Left lung (tissue), 10 donors: Measurements from ENCODE around the gene DNAJB6. TPM values are rescaled to one million over a fixed set of nuclear protein-coding genes. Genes with fewer than 3 reads are reported as not detected.

Experiments
- ATAC-seq: fragments of 200-7000 bp; cut with Tn5 transposase; one replicate; pipeline ENCODE4 v1.9.1; 2020; ENCODE audit warnings: moderate library complexity
- DNase-seq, 4 donors: peaks; one replicate each; pipeline ENCODE4 v3.0.0-alpha.2; 2013 to 2020
- H3K27ac ChIP-seq, 2 donors: fragments of 200-600 bp; sonication (generic) in 1 of 2; one replicate each; pipeline versions ENCODE4 v1.5.0 to v1.8.0; 2020 to 2021
- H3K27me3 ChIP-seq, 2 donors: fragments of 200-600 bp; sonication (generic) in 1 of 2; one replicate each; pipeline versions ENCODE4 v1.5.0 to v1.8.0; 2020 to 2021
- H3K36me3 ChIP-seq, 2 donors: fragments of 200-600 bp; sonication (generic) in 1 of 2; one replicate each; pipeline versions ENCODE4 v1.5.0 to v1.8.0; 2020 to 2021
- H3K4me1 ChIP-seq, 2 donors: fragments of 200-600 bp; one replicate each; pipeline ENCODE4 v1.8.0; 2021
- H3K4me3 ChIP-seq, 2 donors: fragments of 200-600 bp; sonication (generic) in 1 of 2; one replicate each; pipeline versions ENCODE4 v1.5.0 to v1.8.0; 2020 to 2021; ENCODE audit warnings: mild to moderate bottlenecking in 1 of 2
- H3K9me3 ChIP-seq, 2 donors: fragments of 200-600 bp; sonication (generic) in 1 of 2; one replicate each; pipeline versions ENCODE4 v1.5.0 to v1.8.0; 2020 to 2021
- CTCF ChIP-seq, 2 donors: fragments of 200-600 bp; sonication (generic) in 1 of 2; IDR thresholded peaks; one replicate each; pipeline versions ENCODE4 v1.5.0 to v1.8.0; 2021; ENCODE audit warnings: antibody characterized with exemption in 2 of 2
- intact Hi-C, 2 donors: fragments of 100-400 bp; cut with DNase I; formaldehyde crosslinking; loops; one replicate each; pipeline versions ENCODE4 v1.11.2 to v1.14.2; 2022
- polyA plus RNA-seq, 6 donors: library from polyadenylated mRNA; unstranded; fragments of 120-200 nt; gene quantifications; one replicate each; pipeline ENCODE4 v1.2.1, GENCODE V29; 2013; ENCODE audit not compliant: insufficient read length in 6 of 6
- total RNA-seq, 2 donors: library from RNA; stranded (reverse); fragmentation: NEBNext Ultra II Directional; extraction: Animal tissue kit (Norgen Biotek cat#: 25700); gene quantifications; one replicate each; pipeline ENCODE4 v1.2.1, GENCODE V29; 2021
- donor health status: DM: no; HTN: yes; CAD: no.
- donor health status: DM: no; HTN: no; CAD: no.

Gene DNAJB6
- total and polyA plus RNA-seq, 8 donors: 76.6 to 150 (median 131) TPM

GRCh38 chr7:157464111-157464970, 127.5 kb downstream of the DNAJB6 start:
- TF ChIP-seq CTCF (IDR thresholded peaks at IDR 0.05): no peak
- intact Hi-C loops: no loop called here
- Histone ChIP-seq H3K9me3 (no peaks in the 10 kb centered on the region), H3K4me3 (no peak overlapping the region), H3K36me3 (no peaks in the 10 kb centered on the region), H3K4me1 (no peaks in the 10 kb centered on the region), H3K27me3 (peaks cover 5 to 69% of the 10 kb centered on the region in 2 donors), H3K27ac (no peak overlapping the region)
- ATAC-seq: no peak
- DNase-seq: no peak

- no peak for TF ChIP-seq CTCF (IDR thresholded peaks at IDR 0.05)
- Histone ChIP-seq H3K4me3 (no peak overlapping the region), H3K27me3 (peaks cover 5 to 70% of the 10 kb centered on the region in 2 donors), H3K27ac (no peak overlapping the region), H3K4me1 (no peaks in the 10 kb centered on the region), H3K9me3 (no peaks in the 10 kb centered on the region), H3K36me3 (no peaks in the 10 kb centered on the region)
- intact Hi-C loops: no loop called here
- peak in 2 of 4 donors; percentile 19 to 53 for DNase-seq
- no peak for ATAC-seq
Measured at GRCh38 chr7:157464971-157465886, 128.4 kb downstream of the DNAJB6 start.

GRCh38 chr7:157465891-157466866, 129.4 kb downstream of the DNAJB6 start:
- no peak for TF ChIP-seq CTCF (IDR thresholded peaks at IDR 0.05)
- ATAC-seq: no peak
- intact Hi-C loops: no loop called here

GRCh38 chr7:157466867-157467261, 130.1 kb downstream of the DNAJB6 start:
- Histone ChIP-seq H3K27ac (no peak overlapping the region), H3K4me3 (no peak overlapping the region), H3K36me3 (no peaks in the 10 kb centered on the region), H3K9me3 (peaks cover 0 to 3% of the 10 kb centered on the region in 2 donors), H3K4me1 (no peaks in the 10 kb centered on the region), H3K27me3 (peaks cover 5 to 68% of the 10 kb centered on the region in 2 donors)
- DNase-seq (no peak), ATAC-seq (no peak)
- intact Hi-C loops: no loop called here
- TF ChIP-seq CTCF (IDR thresholded peaks at IDR 0.05): no peak

More at GRCh38 chr7:157465891-157466866, 129.4 kb downstream of the DNAJB6 start:
- Histone ChIP-seq H3K36me3 (no peaks in the 10 kb centered on the region), H3K4me3 (no peak overlapping the region), H3K27ac (no peak overlapping the region), H3K9me3 (no peaks in the 10 kb centered on the region), H3K27me3 (peaks cover 5 to 70% of the 10 kb centered on the region in 2 donors), H3K4me1 (no peaks in the 10 kb centered on the region)
- DNase-seq: no peak

Other genes with a start within 250 kb of the DNAJB6 start
- gene UBE3C, start 198.1 kb upstream of the DNAJB6 start, total RNA-seq: 10 to 100 TPM; 55.3 to 68.9 TPM
- gene UBE3C, start 198.1 kb upstream of the DNAJB6 start, polyA plus RNA-seq: 10 to 100 TPM; 38.4 to 51.3 (median 42.1) TPM